A673 (cell line): Measurements from ENCODE around the gene TSPAN12.

Source experiments
- CTCF ChIP-seq: fragments of 300-800, 200-600 bp; sonication (generic); conservative IDR thresholded peaks from 2 replicates; pipeline ENCODE4 v1.5.1; 2017; ENCODE audit warnings: low read depth, mild to moderate bottlenecking, antibody characterized with exemption, low read length, moderate library complexity, mixed read lengths
- EZH2 ChIP-seq: fragments of 200-600 bp; sonication (generic); IDR thresholded peaks from 2 replicates; pipeline ENCODE4 v1.6.1; 2017; ENCODE audit warnings: borderline replicate concordance, low read depth, mild to moderate bottlenecking, mixed read lengths, antibody characterized with exemption, low read length; ENCODE audit not compliant: poor library complexity, severe bottlenecking

GRCh38 chr7:120837599-120837998 is 20.3 kb downstream of the TSPAN12 start:
- TF ChIP-seq CTCF (no peak), EZH2 (no peak)
